HepG2 (cell line): ENCODE results near the gene PTGDS. TPM values are rescaled to one million over a fixed set of nuclear protein-coding genes. Genes with fewer than 3 reads are reported as not detected.

ENCODE experiments used
- SP4 ChIP-seq: sonication (generic); formaldehyde crosslinking; IDR thresholded peaks from 2 replicates; pipeline ENCODE4 v1.8.1; 2023; ENCODE audit warnings: mild to moderate bottlenecking, missing genetic modification reagents
- TARDBP ChIP-seq: sonication (generic); formaldehyde crosslinking; IDR thresholded peaks from 2 replicates; pipeline ENCODE4 v1.8.0; 2022; ENCODE audit warnings: mild to moderate bottlenecking, missing genetic modification reagents
- ZFP37 ChIP-seq: sonication (generic); formaldehyde crosslinking; IDR thresholded peaks from 2 replicates; pipeline ENCODE4 v1.4.0; 2020; ENCODE audit warnings: missing genetic modification reagents, borderline replicate concordance
- ZNF101 ChIP-seq: sonication (generic); formaldehyde crosslinking; IDR thresholded peaks from 2 replicates; pipeline ENCODE4 v1.4.0; 2020; ENCODE audit warnings: mild to moderate bottlenecking, low read depth, missing genetic modification reagents, borderline replicate concordance
- ZNF253 ChIP-seq: sonication (generic); formaldehyde crosslinking; IDR thresholded peaks from 2 replicates; pipeline ENCODE4 v1.8.0; 2022; ENCODE audit warnings: mild to moderate bottlenecking, missing genetic modification reagents, borderline replicate concordance
- ZNF256 ChIP-seq: sonication (generic); formaldehyde crosslinking; conservative IDR thresholded peaks from 2 replicates; pipeline ENCODE4 v1.4.0; 2020; ENCODE audit warnings: missing genetic modification reagents
- ZNF274 ChIP-seq: sonication (generic); formaldehyde crosslinking; IDR thresholded peaks from 2 replicates; pipeline ENCODE4 v1.5.1; 2020; ENCODE audit warnings: mild to moderate bottlenecking, missing genetic modification reagents
- ZNF350 ChIP-seq: sonication (generic); formaldehyde crosslinking; IDR thresholded peaks from 2 replicates; pipeline ENCODE4 v1.4.0; 2020; ENCODE audit warnings: mild to moderate bottlenecking, low read depth, missing genetic modification reagents, borderline replicate concordance
- ZNF709 ChIP-seq: sonication (generic); formaldehyde crosslinking; IDR thresholded peaks from 2 replicates; pipeline ENCODE4 v1.5.0; 2020; ENCODE audit warnings: mild to moderate bottlenecking, missing genetic modification reagents
- polyA plus RNA-seq, 8 experiments: library from polyadenylated mRNA; depleted of rRNA in 3 of 8; stranded (reverse) in 7 of 8; unstranded in 1 of 8; fragments of >200 nt; fragmentation: Illumina TruSeq in 4 of 8; extraction: Trizol in 4 of 8; gene quantifications; 2 replicates each; pipeline versions ENCODE4 v1.2.1 to v1.2.3, GENCODE V29; 2011 to 2016; ENCODE audit warnings: low read depth in 4 of 8, missing spikeins in 1 of 8, mixed read lengths in 1 of 8; ENCODE audit not compliant: insufficient read depth in 1 of 8
- total RNA-seq, 5 experiments: library from RNA; depleted of rRNA; stranded (reverse); fragments of >200 nt; fragmentation: Illumina TruSeq; extraction: Trizol; gene quantifications; 2 replicates each; pipeline ENCODE4 v1.2.3, GENCODE V29; 2016; ENCODE audit warnings: low read depth in 1 of 5
- TF ChIP-seq, protein P1 (sequence below): sonication (generic); formaldehyde crosslinking; IDR thresholded peaks from 2 replicates; pipeline ENCODE4 v1.4.0; 2020; ENCODE audit warnings: missing genetic modification reagents
- TF ChIP-seq, protein P2 (sequence below): sonication (generic); formaldehyde crosslinking; IDR thresholded peaks from 2 replicates; pipeline ENCODE4 v1.5.0; 2020; ENCODE audit warnings: mild to moderate bottlenecking, missing genetic modification reagents, moderate library complexity
- TF ChIP-seq, protein P3 (sequence below): sonication (generic); formaldehyde crosslinking; IDR thresholded peaks from 2 replicates; pipeline ENCODE4 v1.4.0; 2020; ENCODE audit warnings: mild to moderate bottlenecking, missing genetic modification reagents
- TF ChIP-seq, protein P4 (sequence below): sonication (generic); formaldehyde crosslinking; IDR thresholded peaks from 2 replicates; pipeline ENCODE4 v1.4.0; 2020; ENCODE audit warnings: missing genetic modification reagents, low read depth, mild to moderate bottlenecking, borderline replicate concordance

PTGDS gene
- total and polyA plus RNA-seq, 2 of the 13 experiments (the other 11 are each of a cell fraction or from before 2014, with no cell fraction given): 0.33 to 0.50 TPM

DNA sequence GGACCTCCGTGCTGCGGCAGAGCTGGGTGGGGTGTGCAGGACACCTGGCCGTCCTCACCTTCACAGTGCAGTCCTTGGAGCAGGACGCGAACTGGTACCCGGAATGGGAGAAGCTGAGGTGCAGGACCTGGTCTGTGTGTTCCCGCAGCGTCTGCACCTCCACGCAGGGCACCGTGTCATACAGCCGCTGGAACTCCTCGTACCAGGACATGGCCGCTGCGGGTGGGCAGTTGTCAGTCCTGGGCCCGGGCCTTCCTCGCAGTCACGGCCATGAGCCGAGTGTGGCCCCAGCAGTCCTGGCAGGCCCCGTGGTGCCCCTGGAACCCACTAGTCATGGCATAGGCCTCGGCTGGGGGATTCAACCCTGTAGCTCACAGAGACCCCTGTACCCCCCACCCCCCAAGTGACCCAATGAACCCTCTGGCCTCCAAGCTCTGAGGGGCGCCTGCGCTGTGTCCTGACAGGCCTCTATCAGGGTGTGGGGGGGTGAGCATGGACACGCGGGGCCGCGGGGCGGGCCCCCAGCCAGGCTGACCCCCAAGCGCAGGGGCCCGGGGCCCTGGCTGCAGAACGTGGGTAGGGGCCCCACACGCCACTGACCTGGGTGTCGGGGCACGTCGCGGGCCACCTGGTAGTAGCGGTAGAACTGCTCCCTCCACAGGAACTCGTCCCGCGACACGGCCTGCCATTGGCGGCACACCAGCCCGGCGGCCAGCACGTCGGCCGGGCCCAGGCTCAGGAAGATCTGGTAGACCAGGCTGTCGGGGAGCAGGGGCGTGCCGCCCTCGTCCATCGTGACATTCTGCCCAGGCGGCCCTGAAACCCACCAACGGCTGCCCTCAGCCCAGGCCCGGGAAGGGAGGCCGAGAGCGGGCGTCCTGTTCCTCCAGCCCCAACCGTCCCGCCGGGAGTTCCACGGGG lies 33.8 kb upstream of the PTGDS start (continued):
- TF ChIP-seq, protein P1, sequence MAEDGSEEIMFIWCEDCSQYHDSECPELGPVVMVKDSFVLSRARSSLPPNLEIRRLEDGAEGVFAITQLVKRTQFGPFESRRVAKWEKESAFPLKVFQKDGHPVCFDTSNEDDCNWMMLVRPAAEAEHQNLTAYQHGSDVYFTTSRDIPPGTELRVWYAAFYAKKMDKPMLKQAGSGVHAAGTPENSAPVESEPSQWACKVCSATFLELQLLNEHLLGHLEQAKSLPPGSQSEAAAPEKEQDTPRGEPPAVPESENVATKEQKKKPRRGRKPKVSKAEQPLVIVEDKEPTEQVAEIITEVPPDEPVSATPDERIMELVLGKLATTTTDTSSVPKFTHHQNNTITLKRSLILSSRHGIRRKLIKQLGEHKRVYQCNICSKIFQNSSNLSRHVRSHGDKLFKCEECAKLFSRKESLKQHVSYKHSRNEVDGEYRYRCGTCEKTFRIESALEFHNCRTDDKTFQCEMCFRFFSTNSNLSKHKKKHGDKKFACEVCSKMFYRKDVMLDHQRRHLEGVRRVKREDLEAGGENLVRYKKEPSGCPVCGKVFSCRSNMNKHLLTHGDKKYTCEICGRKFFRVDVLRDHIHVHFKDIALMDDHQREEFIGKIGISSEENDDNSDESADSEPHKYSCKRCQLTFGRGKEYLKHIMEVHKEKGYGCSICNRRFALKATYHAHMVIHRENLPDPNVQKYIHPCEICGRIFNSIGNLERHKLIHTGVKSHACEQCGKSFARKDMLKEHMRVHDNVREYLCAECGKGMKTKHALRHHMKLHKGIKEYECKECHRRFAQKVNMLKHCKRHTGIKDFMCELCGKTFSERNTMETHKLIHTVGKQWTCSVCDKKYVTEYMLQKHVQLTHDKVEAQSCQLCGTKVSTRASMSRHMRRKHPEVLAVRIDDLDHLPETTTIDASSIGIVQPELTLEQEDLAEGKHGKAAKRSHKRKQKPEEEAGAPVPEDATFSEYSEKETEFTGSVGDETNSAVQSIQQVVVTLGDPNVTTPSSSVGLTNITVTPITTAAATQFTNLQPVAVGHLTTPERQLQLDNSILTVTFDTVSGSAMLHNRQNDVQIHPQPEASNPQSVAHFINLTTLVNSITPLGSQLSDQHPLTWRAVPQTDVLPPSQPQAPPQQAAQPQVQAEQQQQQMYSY (CRISPR knock-in tag): 0 out of 2 replicates have a peak, but pooled peaks have one; percentile 20
- TF ChIP-seq ZNF350 (CRISPR knock-in tag) (no peak), ZNF256 (CRISPR knock-in tag) (0 out of 2 replicates have a peak, but pooled peaks have one; percentile 27), ZNF274 (CRISPR knock-in tag) (0 out of 2 replicates have a peak, but pooled peaks have one; percentile 40), TARDBP (no peak), SP4 (CRISPR knock-in tag) (0 out of 2 replicates have a peak, but pooled peaks have one; percentile 12), ZFP37 (CRISPR knock-in tag) (no peak), ZNF709 (CRISPR knock-in tag) (0 out of 2 replicates have a peak, but pooled peaks have one; percentile 21), ZNF101 (CRISPR knock-in tag) (no peak), ZNF253 (no peak)
- TF ChIP-seq, protein P2, sequence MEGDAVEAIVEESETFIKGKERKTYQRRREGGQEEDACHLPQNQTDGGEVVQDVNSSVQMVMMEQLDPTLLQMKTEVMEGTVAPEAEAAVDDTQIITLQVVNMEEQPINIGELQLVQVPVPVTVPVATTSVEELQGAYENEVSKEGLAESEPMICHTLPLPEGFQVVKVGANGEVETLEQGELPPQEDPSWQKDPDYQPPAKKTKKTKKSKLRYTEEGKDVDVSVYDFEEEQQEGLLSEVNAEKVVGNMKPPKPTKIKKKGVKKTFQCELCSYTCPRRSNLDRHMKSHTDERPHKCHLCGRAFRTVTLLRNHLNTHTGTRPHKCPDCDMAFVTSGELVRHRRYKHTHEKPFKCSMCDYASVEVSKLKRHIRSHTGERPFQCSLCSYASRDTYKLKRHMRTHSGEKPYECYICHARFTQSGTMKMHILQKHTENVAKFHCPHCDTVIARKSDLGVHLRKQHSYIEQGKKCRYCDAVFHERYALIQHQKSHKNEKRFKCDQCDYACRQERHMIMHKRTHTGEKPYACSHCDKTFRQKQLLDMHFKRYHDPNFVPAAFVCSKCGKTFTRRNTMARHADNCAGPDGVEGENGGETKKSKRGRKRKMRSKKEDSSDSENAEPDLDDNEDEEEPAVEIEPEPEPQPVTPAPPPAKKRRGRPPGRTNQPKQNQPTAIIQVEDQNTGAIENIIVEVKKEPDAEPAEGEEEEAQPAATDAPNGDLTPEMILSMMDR (CRISPR knock-in tag): no peak
- TF ChIP-seq, protein P3, sequence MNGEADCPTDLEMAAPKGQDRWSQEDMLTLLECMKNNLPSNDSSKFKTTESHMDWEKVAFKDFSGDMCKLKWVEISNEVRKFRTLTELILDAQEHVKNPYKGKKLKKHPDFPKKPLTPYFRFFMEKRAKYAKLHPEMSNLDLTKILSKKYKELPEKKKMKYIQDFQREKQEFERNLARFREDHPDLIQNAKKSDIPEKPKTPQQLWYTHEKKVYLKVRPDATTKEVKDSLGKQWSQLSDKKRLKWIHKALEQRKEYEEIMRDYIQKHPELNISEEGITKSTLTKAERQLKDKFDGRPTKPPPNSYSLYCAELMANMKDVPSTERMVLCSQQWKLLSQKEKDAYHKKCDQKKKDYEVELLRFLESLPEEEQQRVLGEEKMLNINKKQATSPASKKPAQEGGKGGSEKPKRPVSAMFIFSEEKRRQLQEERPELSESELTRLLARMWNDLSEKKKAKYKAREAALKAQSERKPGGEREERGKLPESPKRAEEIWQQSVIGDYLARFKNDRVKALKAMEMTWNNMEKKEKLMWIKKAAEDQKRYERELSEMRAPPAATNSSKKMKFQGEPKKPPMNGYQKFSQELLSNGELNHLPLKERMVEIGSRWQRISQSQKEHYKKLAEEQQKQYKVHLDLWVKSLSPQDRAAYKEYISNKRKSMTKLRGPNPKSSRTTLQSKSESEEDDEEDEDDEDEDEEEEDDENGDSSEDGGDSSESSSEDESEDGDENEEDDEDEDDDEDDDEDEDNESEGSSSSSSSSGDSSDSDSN: peak; percentile 56; the same call in 1 of the 2 replicates
- TF ChIP-seq, protein P4, sequence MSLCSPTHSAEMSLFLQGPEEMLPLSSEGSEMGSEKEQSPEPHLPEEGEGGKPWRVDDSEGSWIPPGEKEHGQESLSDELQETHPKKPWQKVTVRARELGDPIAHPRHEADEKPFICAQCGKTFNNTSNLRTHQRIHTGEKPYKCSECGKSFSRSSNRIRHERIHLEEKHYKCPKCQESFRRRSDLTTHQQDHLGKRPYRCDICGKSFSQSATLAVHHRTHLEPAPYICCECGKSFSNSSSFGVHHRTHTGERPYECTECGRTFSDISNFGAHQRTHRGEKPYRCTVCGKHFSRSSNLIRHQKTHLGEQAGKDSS (CRISPR knock-in tag): peak; percentile 43; the same call in 1 of the 2 replicates
